ENCODE results near the gene FBLN2.

FBLN2 gene

GRCh38 chr3:13509816-13510192 is 39.1 kb upstream of the FBLN2 start:
- in situ Hi-C loops (cut with HindIII; ENCODE audit: low pct_ligation_motif_present, low sequenced_read_pairs): loop anchor here (25.0 kb wide), 1 partner anchor 127 kb away; no protein-coding TSS in a partner anchor
- no peak for TF ChIP-seq CTCF (IDR thresholded peaks at IDR 0.05; ENCODE audit: low read depth, low read length, missing control alignments)
- DNase-seq: no peak
- H3K36me3 ChIP-seq (replicated peaks): no peaks in the 10 kb centered on the region
- H3K27ac ChIP-seq: no peak overlapping the region
- H3K4me3 ChIP-seq (ENCODE audit: low read depth, low read length): no peak overlapping the region
- H3K27me3 ChIP-seq (replicated peaks): no peaks in the 10 kb centered on the region

GRCh38 chr3:13512451-13512850 is 36.5 kb upstream of the FBLN2 start:
- Histone ChIP-seq H3K36me3 (replicated peaks) (no peaks in the 10 kb centered on the region), H3K27me3 (replicated peaks) (no peaks in the 10 kb centered on the region), H3K4me3 (ENCODE audit: low read depth, low read length) (no peak overlapping the region), H3K27ac (no peak overlapping the region)
- TF ChIP-seq CTCF (IDR thresholded peaks at IDR 0.05; ENCODE audit: low read depth, low read length, missing control alignments): no peak
- DNase-seq: no peak
- in situ Hi-C loops (cut with HindIII; ENCODE audit: low pct_ligation_motif_present, low sequenced_read_pairs): loop anchor here (25.0 kb wide), 1 partner anchor 125 kb away; no protein-coding TSS in a partner anchor

GRCh38 chr3:13513051-13513912 is 35.6 kb upstream of the FBLN2 start:
- DNase-seq: no peak
- Histone ChIP-seq H3K36me3 (replicated peaks) (no peaks in the 10 kb centered on the region), H3K27me3 (replicated peaks) (no peaks in the 10 kb centered on the region), H3K4me3 (ENCODE audit: low read depth, low read length) (no peak overlapping the region), H3K27ac (no peak overlapping the region)
- TF ChIP-seq CTCF (IDR thresholded peaks at IDR 0.05; ENCODE audit: low read depth, low read length, missing control alignments): no peak
- in situ Hi-C loops (cut with HindIII; ENCODE audit: low pct_ligation_motif_present, low sequenced_read_pairs): loop anchor here (25.0 kb wide), 1 partner anchor 124 kb away; no protein-coding TSS in a partner anchor

- no peaks in the 10 kb centered on the region for H3K36me3 ChIP-seq (replicated peaks)
Observed at GRCh38 chr3:13513913-13514517, 34.9 kb upstream of the FBLN2 start.

More at GRCh38 chr3:13513913-13514517, 34.9 kb upstream of the FBLN2 start:
- Histone ChIP-seq H3K27me3 (replicated peaks) (no peaks in the 10 kb centered on the region), H3K27ac (no peak overlapping the region), H3K4me3 (ENCODE audit: low read depth, low read length) (no peak overlapping the region)
- in situ Hi-C loops (cut with HindIII; ENCODE audit: low pct_ligation_motif_present, low sequenced_read_pairs): loop anchor here (25.0 kb wide), 1 partner anchor 123 kb away; no protein-coding TSS in a partner anchor
- TF ChIP-seq CTCF (IDR thresholded peaks at IDR 0.05; ENCODE audit: low read depth, low read length, missing control alignments): no peak
- DNase-seq: no peak

All from brain microvascular endothelial cell (primary cell).